SJCRH30 (cell line): ENCODE data around the gene OBSCN. TPM values are rescaled to one million over a fixed set of nuclear protein-coding genes. Genes with fewer than 3 reads are reported as not detected.

Experiments used
- DNase-seq, 2 experiments: peaks; one replicate each; pipeline ENCODE4 v3.0.0-alpha.2; 2015 to 2020
- H3K27ac ChIP-seq: fragments of 250-450 bp; sonication (Bioruptor Pico); 2 replicates; pipeline ENCODE4 v1.5.1; 2020; ENCODE audit warnings: mild to moderate bottlenecking, moderate library complexity
- H3K27me3 ChIP-seq: fragments of 250-450 bp; sonication (Bioruptor Pico); 2 replicates; pipeline ENCODE4 v1.5.1; 2020; ENCODE audit warnings: mild to moderate bottlenecking, moderate library complexity
- H3K36me3 ChIP-seq: fragments of 250-450 bp; sonication (Bioruptor Pico); 2 replicates; pipeline ENCODE4 v1.5.1; 2020; ENCODE audit warnings: mild to moderate bottlenecking, moderate library complexity
- H3K4me1 ChIP-seq: fragments of 250-450 bp; sonication (Bioruptor Pico); 2 replicates; pipeline ENCODE4 v1.5.1; 2020; ENCODE audit warnings: mild to moderate bottlenecking, moderate library complexity
- H3K4me3 ChIP-seq: fragments of 250-450 bp; sonication (Bioruptor Pico); 2 replicates; pipeline ENCODE4 v1.5.1; 2020; ENCODE audit warnings: mild to moderate bottlenecking, moderate library complexity
- H3K9me3 ChIP-seq: fragments of 250-450 bp; sonication (Bioruptor Pico); replicated peaks from 2 replicates; pipeline ENCODE4 v1.5.1; 2020; ENCODE audit warnings: mild to moderate bottlenecking, moderate library complexity
- total RNA-seq: library from RNA; depleted of rRNA; stranded (reverse); fragments of >200 nt; shearing (Covaris generic); gene quantifications from 2 replicates; pipeline ENCODE4 v1.2.3, GENCODE V29; 2014

The OBSCN gene
- total RNA-seq, 1 experiment from 2014 or later: 8.3 TPM

DNA sequence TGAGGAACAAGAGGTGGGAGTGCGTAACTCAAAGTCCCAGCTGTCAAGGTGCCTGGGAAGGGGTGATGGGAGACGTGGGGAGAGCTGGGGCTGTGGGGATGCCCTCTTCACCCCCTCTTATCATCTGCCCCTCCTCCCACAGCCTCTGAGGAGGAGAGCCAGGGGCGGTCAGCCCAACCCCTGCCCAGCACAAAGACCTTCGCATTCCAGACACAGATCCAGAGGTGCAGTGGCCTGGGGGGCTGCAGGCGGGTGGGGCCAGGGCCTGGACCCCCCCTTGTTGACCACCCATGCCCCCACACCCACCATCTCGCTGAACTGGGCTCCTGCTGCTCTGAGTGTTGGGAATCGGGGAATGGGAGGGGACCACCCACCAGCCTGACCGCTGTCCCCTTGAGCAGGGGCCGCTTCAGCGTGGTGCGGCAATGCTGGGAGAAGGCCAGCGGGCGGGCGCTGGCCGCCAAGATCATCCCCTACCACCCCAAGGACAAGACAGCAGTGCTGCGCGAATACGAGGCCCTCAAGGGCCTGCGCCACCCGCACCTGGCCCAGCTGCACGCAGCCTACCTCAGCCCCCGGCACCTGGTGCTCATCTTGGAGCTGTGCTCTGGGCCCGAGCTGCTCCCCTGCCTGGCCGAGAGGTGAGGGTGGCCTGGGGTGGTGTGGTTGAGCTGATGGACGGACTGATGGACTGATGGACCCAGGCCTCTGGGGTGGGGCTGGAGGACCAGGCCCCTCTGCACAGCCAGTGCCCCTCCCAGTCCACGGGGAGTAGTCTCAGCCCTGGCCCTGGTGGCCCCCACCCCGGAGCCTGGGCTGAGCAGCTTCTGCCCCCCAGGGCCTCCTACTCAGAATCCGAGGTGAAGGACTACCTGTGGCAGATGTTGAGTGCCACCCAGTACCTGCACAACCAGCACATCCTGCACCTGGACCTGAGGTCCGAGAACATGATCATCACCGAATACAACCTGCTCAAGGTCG, 169.1 kb downstream of the OBSCN start:
- H3K4me1 ChIP-seq: no peaks in the 10 kb centered on the region
- no peak overlapping the region for H3K27ac ChIP-seq
- no peak for DNase-seq
- H3K4me3 ChIP-seq: no peak overlapping the region
- no peaks in the 10 kb centered on the region for H3K9me3 ChIP-seq
- no peaks in the 10 kb centered on the region for H3K36me3 ChIP-seq
- peaks cover 9% of the 10 kb centered on the region for H3K27me3 ChIP-seq

DNA sequence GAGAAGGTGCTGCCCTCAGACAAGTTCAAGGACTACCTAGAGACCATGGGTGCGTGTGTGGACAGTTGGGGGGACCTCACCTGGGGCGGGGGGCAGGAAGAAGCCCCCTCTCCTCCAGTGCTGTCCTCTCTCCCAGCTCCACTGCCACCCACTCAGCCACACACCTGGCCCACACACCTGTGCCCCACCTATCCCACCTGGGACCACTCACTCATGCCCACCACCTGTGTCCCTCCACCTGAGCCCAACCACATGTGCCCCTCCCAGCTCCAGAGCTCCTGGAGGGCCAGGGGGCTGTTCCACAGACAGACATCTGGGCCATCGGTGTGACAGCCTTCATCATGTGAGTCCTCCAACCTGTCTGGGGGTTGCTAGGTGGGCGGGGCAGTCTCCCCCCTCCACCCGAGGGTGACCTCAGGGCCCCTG, 169.8 kb downstream of the OBSCN start:
- no peak overlapping the region for H3K27ac ChIP-seq
- DNase-seq: no peak
- H3K9me3 ChIP-seq: no peaks in the 10 kb centered on the region
- H3K4me3 ChIP-seq: no peak overlapping the region
- H3K4me1 ChIP-seq: no peaks in the 10 kb centered on the region
- peaks cover 2% of the 10 kb centered on the region; the same call in 1 of the 2 replicates for H3K27me3 ChIP-seq
- H3K36me3 ChIP-seq: no peaks in the 10 kb centered on the region

DNA sequence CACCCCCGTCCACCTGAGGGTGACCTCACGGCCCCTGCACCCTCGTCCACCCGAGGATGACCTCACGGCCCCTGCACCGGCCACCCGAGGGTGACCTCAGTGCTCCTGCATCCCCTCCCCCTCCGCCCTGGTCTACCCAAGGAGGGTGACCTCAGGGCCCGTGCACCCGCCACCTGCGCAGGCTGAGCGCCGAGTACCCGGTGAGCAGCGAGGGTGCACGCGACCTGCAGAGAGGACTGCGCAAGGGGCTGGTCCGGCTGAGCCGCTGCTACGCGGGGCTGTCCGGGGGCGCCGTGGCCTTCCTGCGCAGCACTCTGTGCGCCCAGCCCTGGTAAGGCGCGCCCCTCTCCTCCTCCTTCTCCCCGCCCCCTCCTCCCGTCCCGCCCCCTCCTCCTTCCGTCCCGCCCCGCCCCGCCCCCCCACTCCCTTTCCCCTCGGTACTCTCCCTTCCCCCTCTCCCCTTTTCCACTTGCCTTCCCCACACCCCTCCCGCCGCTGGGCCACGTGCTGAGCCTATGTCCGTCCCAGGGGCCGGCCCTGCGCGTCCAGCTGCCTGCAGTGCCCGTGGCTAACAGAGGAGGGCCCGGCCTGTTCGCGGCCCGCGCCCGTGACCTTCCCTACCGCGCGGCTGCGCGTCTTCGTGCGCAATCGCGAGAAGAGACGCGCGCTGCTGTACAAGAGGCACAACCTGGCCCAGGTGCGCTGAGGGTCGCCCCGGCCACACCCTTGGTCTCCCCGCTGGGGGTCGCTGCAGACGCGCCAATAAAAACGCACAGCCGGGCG, 170.4 kb downstream of the OBSCN start:
- H3K9me3 ChIP-seq: no peaks in the 10 kb centered on the region
- no peaks in the 10 kb centered on the region for H3K27me3 ChIP-seq
- no peak overlapping the region for H3K27ac ChIP-seq
- no peaks in the 10 kb centered on the region for H3K36me3 ChIP-seq
- H3K4me1 ChIP-seq: no peaks in the 10 kb centered on the region
- peak; percentile 68 to 72 for DNase-seq
- H3K4me3 ChIP-seq: peak overlapping the region; percentile 54

DNA sequence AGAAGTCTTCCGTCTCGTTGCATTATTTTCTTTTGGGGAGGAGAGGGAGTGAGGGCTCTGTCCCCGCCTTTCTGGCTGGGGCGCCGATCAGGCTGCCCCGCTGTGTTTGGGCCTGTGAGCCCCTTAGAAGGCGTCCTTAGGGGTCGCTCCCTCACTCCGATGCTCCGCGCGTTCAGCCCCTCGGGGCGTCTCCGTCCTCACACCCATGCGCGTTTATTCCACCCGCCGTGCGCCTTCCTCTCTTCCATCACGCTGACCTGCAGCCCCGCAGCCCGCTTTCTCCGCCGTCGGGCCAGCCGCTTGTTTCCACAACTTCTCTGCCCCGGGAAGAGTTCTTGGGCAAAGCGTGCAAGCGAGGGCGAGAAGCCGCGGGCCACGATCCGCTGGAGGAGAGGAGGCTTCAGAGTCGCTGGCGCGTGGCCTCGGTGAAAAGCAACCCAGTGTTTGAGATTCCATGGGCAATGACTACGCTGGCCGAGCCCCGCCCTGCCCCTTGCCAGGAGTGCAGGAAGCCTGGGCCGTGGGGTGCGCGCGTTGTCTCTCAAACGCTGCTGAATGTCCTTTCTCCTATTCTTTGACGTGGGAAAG, 171.1 kb downstream of the OBSCN start:
- DNase-seq: no peak
- Histone ChIP-seq H3K4me3 (peak overlapping the region; percentile 54), H3K27me3 (no peaks in the 10 kb centered on the region), H3K27ac (no peak overlapping the region), H3K9me3 (no peaks in the 10 kb centered on the region), H3K36me3 (no peaks in the 10 kb centered on the region), H3K4me1 (no peaks in the 10 kb centered on the region)

DNA sequence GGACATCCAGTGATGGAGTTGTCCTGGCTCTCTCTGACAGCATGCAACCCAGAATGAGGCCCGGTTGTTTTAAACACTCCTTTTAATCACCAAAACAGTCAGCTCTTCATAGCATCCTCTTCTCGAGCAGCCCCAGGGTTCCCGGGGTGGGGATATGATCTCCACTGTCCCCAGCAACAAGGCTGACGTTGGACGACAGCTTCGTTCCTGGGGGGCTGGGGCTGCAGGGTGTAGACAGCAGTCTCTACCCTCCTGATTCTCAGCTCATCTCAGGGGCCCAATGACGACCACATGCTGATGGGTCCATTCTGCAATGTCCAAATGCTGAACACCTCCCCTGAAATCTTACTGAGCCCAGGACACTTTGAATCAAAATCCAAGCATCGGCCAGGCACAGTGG, 171.8 kb downstream of the OBSCN start:
- no peak for DNase-seq
- Histone ChIP-seq H3K4me3 (no peak overlapping the region), H3K27me3 (no peaks in the 10 kb centered on the region), H3K4me1 (no peaks in the 10 kb centered on the region), H3K36me3 (no peaks in the 10 kb centered on the region), H3K9me3 (no peaks in the 10 kb centered on the region), H3K27ac (no peak overlapping the region)

DNA sequence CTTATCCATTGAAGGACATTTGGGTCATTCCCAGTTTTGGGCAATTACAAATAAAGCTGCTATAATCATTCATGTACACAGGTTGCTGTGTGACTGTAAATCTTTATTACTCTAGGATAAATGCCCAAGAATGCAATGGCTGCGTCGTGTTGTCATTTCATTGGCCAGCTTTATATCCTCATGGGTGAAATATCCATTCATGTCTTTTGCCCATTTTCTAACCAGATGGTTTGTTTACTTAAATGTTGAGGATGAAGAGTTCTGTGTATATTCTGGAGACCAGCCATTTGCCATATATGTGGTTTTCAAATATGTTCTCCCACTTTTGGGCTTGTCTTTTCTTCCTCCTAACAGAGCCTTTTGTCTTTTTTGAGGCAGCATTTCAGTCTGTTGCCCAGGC, 173.5 kb downstream of the OBSCN start:
- no peak overlapping the region for H3K4me3 ChIP-seq
- no peak for DNase-seq
- no peaks in the 10 kb centered on the region for H3K9me3 ChIP-seq

DNA sequence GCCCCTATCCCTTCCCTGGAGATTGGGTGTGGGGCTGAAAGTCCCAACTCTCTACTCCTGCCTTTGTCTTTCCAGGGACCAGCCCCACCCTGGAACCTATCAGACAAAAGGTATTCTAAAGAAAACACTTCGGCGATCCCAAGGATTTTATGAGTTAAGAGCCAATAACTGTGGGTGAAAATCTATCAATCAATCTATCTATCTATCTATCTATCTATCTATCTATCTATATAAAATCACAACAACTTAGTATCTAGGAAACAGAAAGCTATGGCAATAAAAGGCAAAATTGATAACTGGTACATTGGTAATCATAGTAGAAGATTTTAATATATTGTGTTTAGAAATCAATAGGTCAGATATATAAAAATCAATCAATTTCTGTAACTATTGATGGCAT, 175.9 kb downstream of the OBSCN start:
- no peaks in the 10 kb centered on the region for H3K4me1 ChIP-seq
- no peak overlapping the region for H3K27ac ChIP-seq
- H3K36me3 ChIP-seq: no peaks in the 10 kb centered on the region
- no peaks in the 10 kb centered on the region for H3K9me3 ChIP-seq
- no peak overlapping the region for H3K4me3 ChIP-seq
- no peaks in the 10 kb centered on the region for H3K27me3 ChIP-seq
- no peak for DNase-seq

More for the DNA sequence above, 173.5 kb downstream of the OBSCN start:
- Histone ChIP-seq H3K27ac (no peak overlapping the region), H3K27me3 (no peaks in the 10 kb centered on the region), H3K4me1 (no peaks in the 10 kb centered on the region), H3K36me3 (no peaks in the 10 kb centered on the region)

DNA sequence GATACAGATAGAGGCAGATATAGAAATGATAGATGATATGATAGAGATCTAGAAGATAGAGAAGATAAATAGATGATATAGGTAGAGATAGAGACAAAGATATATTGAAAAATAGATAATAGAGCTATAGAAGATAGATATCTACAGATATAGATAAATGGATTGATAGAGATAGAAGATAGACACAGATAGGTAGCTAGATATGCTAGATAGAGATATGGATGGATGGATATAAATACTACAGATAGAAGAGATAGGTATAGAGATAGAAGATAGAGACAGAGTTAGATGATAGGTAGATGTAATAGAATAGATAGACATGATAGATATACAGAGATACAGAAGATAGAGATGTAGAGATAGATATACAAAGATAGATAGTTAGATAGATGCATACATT, 177.4 kb downstream of the OBSCN start:
- Histone ChIP-seq H3K27ac (no peak overlapping the region), H3K4me3 (no peak overlapping the region), H3K36me3 (no peaks in the 10 kb centered on the region), H3K4me1 (no peaks in the 10 kb centered on the region), H3K27me3 (no peaks in the 10 kb centered on the region), H3K9me3 (no peaks in the 10 kb centered on the region)
- no peak for DNase-seq

DNA sequence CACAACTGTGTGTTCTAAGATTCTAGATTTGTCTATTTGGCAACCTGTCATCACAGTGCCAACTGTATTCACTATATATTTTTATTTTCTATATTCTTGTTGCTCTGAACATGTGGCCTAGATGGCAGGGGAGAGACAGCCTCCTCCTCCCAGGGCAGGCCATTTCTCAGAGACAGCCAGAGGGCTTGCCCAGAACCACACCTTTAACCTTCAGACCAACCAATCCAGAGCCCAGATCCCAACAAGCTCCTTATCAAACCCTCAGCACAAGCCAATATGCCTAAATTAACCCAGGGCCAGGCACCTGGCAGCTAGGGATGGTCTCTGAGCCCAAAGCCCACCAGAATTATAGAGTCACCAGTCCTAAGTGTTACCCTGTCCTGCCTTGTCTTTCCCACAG, 179.5 kb downstream of the OBSCN start:
- Histone ChIP-seq H3K27ac (no peak overlapping the region), H3K27me3 (no peaks in the 10 kb centered on the region), H3K9me3 (no peaks in the 10 kb centered on the region), H3K36me3 (no peaks in the 10 kb centered on the region), H3K4me3 (no peak overlapping the region), H3K4me1 (no peaks in the 10 kb centered on the region)
- no peak for DNase-seq

DNA sequence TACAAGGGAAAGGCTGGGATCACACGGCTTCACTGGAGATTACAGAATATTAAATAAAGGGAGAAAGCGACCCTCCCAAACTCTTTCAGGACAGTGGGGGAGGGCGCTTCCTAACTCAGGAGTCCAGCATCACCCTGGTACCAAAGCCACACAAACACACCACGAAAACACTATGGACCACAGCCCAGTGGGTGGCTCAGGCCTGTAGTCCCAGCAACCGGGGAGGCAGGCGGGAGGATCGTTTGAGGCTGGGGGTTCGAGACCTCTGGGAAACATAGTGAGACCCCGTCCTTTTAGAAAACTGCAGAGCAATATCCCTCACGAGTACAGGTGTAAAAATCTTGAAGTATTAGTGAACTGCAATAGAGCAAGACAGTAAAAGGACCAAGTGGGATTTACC, 182.8 kb downstream of the OBSCN start:
- DNase-seq: no peak
- no peak overlapping the region for H3K27ac ChIP-seq
- no peaks in the 10 kb centered on the region for H3K4me1 ChIP-seq
- H3K9me3 ChIP-seq: no peaks in the 10 kb centered on the region
- H3K4me3 ChIP-seq: no peak overlapping the region
- H3K36me3 ChIP-seq: peaks cover 5% of the 10 kb centered on the region; the same call in 1 of the 2 replicates
- no peaks in the 10 kb centered on the region for H3K27me3 ChIP-seq

DNA sequence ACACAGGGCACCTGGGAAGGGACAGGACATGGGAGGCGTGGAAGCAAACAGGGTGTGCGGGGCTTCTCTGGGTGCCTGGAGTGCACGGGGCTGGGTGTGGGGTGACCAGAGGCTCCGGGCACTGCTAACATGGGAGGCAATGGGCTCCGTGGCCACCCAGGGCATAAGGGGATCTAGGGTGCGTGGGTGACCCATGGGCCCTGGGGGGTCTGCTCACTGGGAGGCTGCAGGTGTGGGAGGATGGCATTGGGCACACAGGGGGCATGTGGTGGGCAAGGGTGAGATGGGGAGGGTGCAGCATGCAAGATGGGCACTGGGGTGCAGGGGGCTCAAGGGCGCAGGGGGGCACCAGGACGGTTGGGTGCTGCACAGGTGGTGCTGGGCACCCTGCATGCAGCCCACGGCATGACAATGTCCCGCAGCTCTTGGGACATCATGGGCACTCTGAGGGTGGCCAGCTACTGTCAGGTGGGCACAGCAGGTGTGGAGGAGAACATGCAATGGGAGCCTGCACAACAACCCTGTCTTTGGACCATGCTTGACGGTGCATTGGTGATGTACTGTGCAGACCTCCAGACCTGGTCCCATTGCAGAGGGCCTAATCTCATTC, 183.7 kb downstream of the OBSCN start:
- no peak for DNase-seq
- Histone ChIP-seq H3K36me3 (peaks cover 11% of the 10 kb centered on the region), H3K4me3 (no peak overlapping the region), H3K27me3 (no peaks in the 10 kb centered on the region), H3K27ac (no peak overlapping the region), H3K4me1 (no peaks in the 10 kb centered on the region), H3K9me3 (no peaks in the 10 kb centered on the region)

DNA sequence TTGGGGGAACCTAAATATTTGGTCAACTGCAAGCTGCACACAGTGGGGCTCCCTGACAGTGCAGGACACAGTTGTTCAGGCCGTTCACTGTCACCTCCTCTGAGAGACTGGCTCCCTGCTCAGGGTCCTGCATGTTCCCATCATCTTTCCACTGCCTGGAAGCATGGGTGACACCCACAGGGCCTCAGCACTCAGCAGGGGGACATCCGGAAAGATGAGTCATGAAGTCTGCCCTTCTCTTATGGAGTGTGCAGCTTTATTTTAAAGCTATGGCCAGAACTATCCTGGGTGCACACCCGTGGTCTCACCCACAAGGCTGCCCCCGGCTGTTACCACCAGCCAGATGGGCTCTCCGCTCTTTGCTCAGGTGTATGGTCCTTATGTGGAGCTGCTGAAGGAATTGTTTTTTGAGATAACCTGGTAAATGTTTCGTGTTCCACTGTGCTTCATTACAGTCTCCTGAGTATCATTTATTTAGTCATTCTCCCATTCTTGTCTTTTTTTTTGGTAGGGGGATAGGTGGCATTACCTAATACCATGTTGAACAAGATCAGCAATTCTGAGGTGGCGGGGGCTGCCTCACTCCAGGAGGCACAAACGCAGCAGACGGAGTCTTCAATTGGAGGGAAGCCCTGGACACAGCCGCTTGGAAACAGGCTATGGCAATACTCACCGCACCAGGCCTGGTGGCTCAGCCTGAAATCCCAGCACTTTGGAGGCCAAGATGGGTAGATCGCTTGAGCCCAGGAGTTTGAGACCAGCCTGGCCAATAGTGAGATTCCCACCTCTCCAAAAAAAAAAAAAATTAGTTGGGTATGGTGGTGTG, 184.5 kb downstream of the OBSCN start:
- H3K27me3 ChIP-seq: no peaks in the 10 kb centered on the region
- H3K4me3 ChIP-seq: no peak overlapping the region
- H3K9me3 ChIP-seq: no peaks in the 10 kb centered on the region
- no peaks in the 10 kb centered on the region for H3K4me1 ChIP-seq
- H3K36me3 ChIP-seq: peaks cover 17% of the 10 kb centered on the region
- no peak overlapping the region for H3K27ac ChIP-seq
- DNase-seq: no peak

DNA sequence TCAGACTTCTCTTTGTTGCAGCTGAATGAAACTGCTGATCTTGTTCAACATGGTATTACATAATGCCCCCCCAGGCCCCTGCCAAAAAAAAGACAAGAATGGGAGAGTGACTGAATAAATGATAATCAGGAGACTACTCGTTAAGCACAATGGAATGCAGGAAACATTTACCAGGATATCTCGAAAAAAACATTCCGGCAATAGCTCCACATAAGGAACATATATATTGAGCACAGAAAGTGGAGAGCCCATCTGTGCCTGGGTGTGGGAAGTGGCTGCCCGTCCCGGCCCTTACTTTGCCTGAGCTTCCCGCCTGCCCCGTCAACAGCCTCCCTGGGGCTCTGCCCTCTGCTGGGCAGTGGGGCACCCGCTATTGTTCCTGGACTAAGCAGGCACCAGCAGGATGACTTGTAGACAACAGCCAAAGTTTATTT, 185.4 kb downstream of the OBSCN start:
- peaks cover 24% of the 10 kb centered on the region for H3K36me3 ChIP-seq
- H3K4me3 ChIP-seq: no peak overlapping the region
- H3K27ac ChIP-seq: no peak overlapping the region
- no peaks in the 10 kb centered on the region for H3K4me1 ChIP-seq
- peak in 1 of 2 experiments; percentile 26 for DNase-seq
- no peaks in the 10 kb centered on the region for H3K9me3 ChIP-seq
- no peaks in the 10 kb centered on the region for H3K27me3 ChIP-seq
